ENCODE data around the gene FAM174A.

FAM174A gene

DNA sequence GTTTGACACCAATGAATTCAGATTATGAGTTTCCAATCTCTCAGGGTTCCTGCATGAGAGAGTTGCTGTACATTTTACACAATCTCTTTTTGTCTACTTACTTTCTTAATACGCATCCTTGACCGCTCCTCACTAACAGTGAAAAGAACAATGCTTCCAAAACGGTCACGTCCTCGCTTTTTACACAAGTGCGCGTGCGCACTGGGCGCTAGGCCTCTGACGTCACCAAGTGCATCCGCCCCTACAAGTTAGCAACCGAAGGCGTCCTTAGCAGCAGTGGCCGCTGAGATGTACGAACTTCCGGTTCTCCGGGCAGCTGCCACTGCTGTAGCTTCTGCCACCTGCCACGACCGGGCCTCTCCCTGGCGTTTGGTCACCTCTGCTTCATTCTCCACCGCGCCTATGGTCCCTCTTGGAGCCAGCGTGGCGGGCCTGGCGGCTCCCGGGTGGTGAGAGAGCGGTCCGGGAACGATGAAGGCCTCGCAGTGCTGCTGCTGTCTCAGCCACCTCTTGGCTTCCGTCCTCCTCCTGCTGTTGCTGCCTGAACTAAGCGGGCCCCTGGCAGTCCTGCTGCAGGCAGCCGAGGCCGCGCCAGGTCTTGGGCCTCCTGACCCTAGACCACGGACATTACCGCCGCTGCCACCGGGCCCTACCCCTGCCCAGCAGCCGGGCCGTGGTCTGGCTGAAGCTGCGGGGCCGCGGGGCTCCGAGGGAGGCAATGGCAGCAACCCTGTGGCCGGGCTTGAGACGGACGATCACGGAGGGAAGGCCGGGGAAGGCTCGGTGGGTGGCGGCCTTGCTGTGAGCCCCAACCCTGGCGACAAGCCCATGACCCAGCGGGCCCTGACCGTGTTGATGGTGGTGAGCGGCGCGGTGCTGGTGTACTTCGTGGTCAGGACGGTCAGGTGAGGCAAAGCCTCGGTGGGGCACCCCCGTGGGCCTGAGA lies at the start of gene FAM174A:
Gene FAM174A, plus strand, starts transcription at position 315 of the 946 bp plus-strand sequence. Its CDS starts 157 bp downstream, at position 472.
- DNase-seq, result peak; percentile 98 to 99 (median 99)

DNA sequence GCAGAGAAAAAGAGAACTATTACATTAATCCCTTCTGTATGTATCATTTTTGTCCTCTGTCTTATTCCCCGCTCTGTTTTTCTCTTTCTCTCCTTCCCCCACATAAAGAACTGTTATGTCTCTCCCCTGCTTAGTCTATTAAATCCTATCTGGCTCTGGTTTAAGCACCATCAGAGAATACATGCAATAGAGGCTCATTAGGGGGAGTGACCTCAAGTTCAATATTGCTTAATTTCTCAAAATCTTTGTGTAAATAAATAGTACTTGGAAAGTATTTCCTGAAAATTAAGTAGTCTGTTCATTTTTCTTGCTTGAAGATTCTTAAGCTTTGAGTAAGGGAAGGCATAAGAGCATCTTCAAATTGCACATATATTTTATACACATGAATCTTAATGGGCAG lies 41.2 kb upstream of the FAM174A start:
- DNase-seq, result no peak

DNA sequence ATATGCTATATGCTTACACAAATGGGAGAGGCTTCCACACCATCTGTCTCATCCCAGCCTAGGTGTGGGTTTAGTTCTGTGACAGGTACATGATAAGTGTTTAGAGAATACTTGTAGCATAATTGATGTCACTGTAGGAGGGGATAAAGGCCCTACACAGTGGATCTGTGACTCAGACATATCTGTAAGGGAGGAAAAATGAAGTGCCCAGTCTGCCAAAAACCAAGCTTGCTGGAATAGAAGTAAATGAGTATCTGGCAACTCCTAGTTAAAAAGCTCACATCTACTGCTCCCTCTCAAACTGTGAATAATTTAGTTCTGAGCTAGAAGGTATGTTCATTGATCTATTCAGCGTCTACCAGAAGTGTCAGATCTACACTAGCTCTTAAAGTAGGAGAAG lies 38.9 kb upstream of the FAM174A start:
- DNase-seq, result no peak

DNA sequence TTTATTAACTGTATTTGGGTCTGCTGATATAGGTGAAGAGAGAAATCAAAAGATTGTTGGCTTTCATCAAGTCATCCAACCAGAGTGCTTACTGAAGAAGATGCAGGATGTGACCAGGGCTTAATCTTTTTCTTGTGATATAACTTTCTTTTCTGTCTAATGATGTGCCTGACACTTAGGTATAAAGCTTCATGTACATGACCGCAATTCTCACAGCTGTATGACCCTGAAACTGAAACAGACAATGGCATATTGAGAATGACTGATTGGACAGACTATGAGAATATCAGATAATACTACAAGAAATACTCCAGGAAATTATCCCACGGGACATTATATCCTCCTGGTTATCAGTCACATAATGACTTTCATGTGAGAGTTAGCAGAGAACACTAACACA lies 32.5 kb upstream of the FAM174A start:
- DNase-seq, result no peak

DNA sequence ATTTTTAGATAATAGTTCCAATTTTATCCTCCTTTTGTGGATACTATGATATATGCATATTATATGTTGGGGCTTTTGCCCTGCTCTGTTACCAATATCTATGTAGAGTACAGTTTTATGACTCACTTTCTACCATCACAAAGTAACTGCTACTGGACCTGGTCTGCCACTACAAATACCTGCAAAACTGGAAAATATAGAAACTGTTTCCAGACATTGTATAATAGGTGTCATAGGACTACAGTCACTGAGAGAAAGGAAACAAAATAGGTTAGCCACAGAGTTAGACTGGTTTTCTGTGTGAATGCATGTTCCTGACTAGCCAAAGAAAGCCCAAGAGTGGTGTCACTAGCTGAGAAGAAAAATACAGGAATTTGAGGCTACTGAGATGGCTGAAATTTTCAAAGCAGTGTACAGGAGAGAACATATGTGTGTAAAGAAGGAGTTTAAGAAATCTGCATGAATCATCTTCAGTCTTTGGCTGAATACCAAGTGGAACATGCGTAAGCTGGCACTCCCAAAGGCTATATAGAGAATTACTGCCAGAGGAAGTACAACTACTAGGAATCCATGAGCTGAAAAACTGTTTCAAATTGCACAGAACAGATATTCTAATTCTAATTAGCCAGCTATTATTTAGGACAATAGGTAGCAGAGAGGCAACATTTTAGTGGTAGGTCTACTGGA lies 29.0 kb upstream of the FAM174A start:
- peak; percentile 31 to 71 (median 56) for DNase-seq

DNA sequence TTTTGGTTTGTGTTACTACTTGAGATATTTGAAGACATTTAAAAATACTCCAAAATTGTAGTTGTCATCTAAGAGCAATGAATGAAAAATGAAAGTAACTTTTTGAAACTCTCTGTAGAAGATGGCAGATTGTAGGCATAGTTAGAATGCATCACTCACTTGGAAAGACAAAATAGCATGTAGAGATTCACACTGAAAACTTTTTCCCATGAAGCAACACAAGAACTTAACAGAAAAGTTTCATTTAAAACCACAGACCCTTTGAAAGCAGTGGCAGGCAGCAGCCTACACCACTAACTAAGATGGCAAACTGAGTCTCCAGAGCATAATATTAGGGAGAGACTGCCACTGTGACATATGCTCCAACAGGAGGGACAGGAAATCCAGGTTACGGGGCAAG lies 18.9 kb upstream of the FAM174A start:
- no peak for DNase-seq

DNA sequence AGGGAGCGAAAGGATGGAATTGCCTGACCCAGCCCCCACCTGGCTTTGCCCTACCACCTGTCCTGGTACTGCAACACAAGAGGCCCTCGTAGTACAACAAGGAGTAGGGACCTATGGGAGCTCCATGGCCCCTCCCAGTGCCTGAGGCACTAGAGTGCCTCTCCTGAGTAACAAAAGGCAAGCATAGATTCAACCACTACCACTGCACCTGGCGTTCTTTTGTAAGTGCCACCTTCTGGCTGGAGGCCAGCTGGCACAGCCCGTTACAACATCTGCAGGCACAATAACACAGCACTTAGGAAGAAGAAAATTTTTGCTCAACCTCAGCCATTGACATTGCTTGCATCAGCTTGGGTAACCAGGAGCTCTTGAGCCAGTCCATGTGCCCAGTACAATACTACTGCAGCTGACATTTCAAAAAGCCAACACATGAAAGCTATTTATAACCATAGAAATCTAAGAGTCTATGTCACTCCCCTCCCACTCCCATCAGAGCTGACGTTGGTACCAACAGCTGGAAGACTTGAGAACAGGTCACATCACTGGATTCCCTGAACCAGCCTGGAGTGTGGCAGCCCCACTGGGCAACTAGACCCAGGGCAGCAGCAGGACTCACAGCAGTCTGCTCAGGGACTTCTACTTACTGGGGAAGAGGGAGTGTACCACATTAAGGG lies 17.7 kb upstream of the FAM174A start:
- DNase-seq, result no peak

DNA sequence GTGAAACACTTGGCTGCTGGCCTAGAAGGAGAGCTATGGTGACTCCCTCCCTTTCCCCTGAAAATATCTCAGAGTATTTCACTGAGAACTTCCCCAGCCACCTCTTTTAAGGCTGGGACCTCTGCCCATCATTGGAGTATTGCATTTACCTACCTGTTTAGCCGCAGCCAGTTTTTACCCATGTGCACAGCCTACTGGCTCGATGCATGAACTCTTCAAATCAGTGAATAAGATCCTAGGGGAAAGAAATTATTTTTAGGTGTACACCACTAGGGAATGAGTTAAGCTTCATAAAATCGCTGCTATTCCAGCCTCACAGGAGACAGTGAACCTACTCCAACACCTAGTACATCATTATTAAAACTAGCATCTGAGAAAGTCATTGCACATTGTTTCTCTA lies 16.8 kb upstream of the FAM174A start:
- DNase-seq, result no peak

DNA sequence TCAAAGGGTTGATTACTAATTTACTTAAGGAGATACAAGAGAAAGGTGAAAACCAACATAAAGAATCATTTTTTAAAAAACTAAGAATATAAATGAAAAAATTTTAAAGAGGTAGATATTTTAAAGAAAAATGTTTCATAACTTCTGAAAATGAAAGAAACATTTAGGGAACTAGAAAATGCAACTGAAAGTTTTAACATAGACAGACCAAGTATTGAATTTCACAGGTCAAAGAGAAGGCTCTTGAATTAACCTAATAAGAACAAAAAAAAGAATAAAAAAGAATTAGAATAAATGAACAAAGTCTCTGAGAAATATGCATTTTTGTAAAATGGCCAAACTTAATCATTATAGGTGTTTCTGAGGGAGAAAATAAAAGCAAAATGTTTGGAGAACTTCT lies 16.1 kb upstream of the FAM174A start:
- DNase-seq, result no peak

DNA sequence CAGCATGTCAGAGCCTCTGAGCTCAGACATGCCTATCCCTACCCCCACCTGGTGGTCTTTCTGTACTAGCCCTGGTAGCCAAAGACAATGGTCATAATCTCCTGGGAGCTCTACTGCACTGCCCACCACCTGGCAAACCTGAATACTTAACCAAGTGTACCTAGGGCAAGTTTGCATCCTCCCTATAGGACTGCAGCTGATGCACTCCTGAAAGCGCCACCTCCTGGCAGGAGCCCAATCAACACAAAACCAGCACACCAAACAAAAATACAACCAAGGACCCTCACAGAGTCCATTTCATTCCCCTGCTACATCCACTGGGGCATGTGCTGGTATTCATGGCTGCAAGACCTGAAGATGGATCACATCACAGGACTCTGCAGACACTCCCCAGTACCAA lies 14.8 kb upstream of the FAM174A start:
- DNase-seq, result no peak

DNA sequence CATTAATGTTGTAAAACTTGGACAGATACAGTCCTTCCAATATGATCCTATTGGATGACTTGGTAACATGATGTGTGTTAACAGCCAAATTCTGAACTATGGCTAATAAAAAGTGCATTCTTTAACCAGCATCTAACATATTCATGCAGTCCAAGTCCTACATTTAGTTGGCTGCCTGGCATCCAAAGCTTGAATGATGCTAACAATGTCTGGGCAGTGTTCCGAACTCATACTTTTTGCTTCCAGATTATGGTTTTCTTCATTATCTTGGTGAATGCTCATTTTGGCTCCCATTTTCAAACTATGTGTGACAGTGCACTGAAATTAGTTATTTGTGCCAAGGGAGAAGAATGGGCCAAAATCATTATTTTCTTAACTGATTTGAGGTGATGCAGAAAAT lies 2.8 kb downstream of the FAM174A start:
- no peak for DNase-seq

DNA sequence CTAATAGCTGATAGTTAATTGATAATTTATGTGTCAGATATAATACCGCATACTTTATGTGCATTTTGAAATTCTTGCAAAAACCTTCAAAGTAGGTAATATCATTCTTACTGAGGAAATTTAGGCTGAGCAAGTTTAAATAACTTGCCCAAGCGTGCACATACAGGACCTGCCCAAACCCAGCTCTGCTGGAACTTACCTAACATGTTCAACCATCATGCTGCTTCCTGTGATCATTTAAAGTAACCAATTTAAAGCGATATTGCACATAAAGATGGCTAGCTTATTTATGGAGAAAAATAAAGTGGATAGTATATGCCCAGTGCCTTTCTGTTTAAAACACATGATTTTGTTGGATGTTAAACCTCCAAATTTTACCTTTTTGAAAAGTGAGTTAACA lies 4.3 kb downstream of the FAM174A start:
- DNase-seq, result no peak

DNA sequence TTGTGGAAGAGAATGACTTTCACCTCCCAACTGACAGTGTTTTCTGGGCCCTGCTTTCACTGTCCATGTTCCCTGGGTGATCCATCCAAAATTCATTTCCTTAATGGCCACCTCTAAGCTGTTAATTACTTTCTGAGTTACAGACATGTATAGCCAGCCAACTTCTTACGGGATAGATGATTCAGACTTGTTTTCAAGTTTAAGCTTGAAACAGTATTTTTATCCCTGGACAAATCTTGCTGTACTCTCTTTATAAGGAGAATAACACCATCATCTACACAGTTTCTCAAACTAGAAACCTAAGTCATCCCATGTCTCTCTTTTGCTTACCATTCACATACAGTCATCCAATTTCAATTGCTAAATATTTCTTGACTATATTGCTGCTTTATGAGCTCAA lies 6.9 kb downstream of the FAM174A start:
- DNase-seq, result no peak

DNA sequence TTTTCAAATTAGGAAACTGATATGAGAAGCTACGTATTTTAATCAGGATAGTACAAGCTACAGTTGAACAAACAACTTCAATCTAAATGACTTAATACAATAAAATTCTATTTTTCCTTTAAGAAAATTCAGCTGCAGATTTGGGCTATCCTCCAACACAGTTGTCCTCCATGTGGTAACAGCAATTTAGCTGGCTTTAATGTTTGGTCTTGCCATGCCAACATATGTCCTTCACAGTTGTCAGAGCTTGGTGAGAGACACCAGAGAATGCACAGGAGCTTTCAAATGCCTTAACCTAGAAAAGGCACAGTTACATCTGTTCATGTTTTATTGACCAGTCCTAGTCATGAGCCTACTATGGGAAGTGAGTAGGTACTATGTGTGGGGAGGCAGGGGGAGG lies 10.8 kb downstream of the FAM174A start:
- no peak for DNase-seq

DNA sequence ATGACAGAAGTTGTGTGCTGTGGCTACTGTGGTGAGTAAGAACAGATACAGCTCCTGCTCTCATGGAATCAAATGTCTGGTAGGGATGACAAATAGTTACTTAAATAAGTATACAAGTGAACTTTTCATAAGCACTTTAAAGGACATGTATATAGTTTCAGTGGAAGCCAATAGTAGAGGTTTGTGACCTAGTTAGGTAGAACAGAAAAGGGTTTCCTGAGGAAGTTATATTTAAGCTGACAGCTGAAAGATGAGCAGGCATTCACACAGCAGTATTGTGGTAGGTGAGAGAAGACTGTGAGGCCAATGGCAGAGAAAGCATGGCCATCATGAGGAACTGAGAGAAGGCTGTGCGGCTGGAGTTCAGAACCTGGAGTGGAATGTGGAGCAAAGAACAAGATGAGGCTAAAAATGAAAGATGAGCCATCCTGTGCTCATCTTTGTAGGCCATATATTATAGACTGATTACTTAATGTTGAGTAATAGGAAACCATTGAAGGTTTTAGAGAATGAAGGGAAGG lies 15.4 kb downstream of the FAM174A start:
- no peak for DNase-seq

DNA sequence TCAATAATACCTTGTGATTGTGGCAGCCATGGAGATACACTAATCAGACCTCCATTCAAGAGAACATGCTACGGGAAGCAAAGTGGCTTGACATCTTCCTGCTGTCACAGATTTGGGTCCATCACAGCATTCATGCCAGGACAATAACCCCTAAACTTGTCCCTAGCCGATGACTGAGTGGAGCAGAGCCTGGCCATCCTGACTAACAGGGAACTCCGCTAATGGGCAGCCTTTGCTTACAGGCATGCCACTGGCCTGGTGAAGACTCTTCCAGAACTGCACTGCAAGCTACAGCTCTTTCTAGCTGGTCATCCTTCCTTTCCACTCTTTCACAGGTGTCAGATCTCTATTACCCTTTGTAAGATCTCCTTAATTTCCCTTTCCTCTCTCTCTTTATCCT lies 16.0 kb downstream of the FAM174A start:
- no peak for DNase-seq

DNA sequence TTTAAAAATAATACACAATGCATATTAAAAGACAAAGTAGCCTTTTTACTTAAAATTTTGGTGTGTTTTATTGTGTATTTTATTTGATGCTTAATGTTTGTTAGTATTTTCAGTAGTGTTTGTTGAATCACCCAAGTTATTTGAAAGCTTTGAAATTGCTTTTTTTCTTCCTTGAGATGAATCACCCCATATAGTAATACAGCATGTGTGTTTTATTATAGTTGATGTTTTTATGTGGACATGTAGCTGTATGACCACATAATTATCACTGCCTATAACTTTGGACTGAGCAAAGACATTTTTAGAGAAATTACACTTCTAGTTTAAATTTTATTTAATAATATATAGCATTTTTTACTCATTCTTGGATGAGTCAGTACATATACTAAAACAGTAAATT lies 18.0 kb downstream of the FAM174A start:
- no peak for DNase-seq

DNA sequence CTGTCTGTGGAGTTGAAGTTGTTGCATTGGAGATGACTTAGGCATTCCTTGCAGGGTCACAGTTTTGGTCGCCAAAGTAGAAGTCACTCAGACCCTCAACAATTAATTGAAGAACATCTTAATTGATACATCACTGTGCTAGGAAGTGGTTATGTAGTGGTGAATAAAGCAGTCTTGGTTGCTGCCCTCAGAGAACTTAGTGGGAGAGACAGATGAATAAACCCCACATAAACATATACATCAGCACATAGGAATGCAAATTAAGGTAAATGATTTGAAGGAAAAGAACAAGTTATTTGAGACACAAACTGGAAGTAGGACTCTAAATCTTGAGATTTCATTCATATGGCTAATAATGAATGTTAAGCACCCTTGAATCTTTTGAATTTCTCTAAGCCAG lies 25.7 kb downstream of the FAM174A start:
- DNase-seq, result no peak

DNA sequence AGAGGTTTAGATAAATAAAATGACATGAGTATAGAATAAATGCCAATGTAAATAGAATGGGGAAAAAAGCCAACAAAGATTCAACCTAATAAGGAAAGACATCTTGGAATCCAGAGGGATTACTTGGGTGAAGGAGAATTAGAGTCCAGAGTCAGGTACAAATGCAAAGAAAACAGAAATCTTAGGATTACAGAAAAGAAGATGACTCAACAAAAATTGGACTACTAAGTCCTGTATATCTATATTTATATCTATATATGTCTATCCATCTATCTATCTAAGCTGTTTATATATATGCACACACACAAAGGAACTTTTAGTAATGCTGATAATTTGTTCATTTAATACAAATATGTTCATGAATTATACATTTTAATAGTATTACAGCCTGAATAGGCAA lies 27.6 kb downstream of the FAM174A start:
- no peak for DNase-seq

DNA sequence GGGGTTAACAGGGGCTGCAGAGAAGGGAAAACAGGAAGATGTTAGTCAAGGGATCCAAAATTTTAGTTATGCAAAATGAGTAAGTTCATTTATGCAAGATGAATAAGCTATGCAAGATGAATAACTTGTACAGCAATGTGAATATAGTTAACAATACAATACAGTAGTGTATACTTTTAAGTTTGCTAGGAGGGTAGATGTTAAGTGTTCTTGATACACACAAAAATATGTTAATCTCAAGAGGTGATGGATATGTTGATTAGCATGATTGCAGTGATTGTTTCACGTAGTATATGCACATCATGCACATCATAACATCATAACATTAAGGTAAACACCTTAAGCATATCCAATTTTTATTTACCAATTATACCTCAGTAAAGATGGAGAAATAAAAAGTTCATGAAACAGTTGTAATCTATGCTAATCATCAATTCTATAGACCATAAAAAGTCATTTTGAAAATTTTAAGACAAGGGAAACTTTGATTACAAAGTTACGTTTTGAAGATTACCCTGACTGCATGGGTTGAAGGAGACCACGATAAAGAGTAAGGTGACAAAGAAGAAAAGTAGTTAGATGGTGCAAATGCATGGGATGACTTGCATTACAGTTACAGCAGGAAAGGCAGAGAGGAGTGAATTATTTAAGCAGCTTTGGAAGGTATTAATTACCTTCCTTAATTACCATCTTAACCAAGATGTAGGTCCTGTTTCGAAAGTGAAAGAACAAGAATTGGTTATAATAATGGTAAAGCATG lies 31.4 kb downstream of the FAM174A start:
- DNase-seq, result no peak

DNA sequence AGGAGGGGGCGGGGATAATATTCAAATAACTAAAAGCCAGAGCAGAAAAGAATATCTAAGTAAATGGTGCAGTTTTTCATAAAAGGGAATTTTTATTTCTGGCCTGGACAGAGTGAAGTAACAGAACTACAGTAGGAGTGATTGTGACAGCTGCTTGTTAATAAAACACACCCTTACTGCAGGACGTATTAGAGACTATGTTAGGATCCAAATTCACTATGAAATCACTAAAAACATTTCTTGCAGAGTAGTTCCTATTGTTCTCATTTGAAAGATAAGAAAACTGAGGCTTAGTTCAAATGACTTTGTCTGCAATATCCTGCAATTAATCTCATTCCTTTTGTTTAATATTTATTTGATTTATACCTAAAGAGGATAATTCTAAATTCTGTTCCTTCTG lies 39.5 kb downstream of the FAM174A start:
- DNase-seq, result no peak

DNA sequence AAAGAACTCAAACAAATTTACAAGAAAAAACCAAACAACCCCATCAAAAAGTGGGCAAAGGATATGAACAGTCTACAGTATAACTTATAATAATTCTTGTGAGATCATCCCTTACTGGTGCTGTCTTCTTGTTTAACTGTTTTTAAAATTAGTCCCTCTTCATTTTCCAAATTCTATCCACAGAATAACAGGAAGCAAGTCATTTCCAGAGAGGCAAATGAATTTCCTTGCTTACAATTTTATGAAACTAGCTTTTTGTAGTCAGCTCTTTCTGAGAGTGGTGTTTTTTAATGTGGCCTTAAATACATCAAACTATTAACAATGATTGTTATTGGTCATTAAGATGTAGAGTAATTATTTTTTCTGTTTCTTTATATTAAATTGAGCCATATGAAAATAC lies 40.6 kb downstream of the FAM174A start:
- no peak for DNase-seq
